Measurements from ENCODE around the gene FAM174C.
"Not testable (repeated sequence)": the region's sequence is repeated elsewhere in the genome, so short reads cannot be mapped to it uniquely, and the experiment has no call there.

Gene FAM174C

DNA sequence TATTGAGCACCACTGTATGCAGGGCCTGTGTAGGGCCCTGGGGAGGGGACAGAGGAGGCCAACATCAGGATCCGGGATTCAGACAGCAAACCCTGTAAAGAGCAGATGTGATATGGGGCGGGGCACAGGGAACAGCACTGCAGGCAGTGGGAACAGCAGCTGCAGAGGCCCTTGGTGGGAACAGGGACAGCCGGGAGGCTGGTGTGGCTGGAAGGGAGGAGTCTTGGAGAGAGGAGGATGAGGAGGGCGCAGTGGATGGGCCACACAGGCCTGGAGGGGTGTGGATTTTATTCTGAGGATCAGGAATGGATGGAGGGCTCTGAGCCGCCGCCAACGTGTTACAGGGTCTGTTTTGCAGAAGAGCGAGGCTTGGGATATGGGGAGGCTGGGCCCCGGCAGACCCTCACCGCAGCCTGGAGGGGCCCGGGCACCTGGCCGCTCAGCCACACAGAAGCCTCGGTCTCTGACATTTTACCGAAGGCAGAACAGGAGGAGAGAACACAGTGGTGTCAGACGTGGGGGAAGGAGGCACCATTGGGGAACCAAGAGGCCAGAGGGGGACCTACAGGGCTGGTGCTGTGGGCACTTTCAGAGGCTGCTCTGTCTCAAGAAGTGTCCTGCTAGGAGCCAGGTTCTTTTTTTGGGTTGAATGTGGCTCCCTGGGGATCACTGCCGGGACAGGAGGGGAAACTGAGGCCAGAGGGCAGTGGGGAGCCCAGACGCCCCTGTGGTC, 17.3 kb downstream of the FAM174C start:
- Mint-ChIP-seq H3K36me3 (ENCODE audit: low read depth) (no peaks in the 10 kb centered on the region), H3K27me3 (peaks cover 77% of the 10 kb centered on the region), H3K27ac (no peak overlapping the region), H3K4me1 (ENCODE audit: low read depth) (peaks cover 13% of the 10 kb centered on the region), H3K4me3 (no peak overlapping the region), H3K9me3 (no peaks in the 10 kb centered on the region)
- intact Hi-C loops (cut with micrococcal nuclease) = no loop called here

DNA sequence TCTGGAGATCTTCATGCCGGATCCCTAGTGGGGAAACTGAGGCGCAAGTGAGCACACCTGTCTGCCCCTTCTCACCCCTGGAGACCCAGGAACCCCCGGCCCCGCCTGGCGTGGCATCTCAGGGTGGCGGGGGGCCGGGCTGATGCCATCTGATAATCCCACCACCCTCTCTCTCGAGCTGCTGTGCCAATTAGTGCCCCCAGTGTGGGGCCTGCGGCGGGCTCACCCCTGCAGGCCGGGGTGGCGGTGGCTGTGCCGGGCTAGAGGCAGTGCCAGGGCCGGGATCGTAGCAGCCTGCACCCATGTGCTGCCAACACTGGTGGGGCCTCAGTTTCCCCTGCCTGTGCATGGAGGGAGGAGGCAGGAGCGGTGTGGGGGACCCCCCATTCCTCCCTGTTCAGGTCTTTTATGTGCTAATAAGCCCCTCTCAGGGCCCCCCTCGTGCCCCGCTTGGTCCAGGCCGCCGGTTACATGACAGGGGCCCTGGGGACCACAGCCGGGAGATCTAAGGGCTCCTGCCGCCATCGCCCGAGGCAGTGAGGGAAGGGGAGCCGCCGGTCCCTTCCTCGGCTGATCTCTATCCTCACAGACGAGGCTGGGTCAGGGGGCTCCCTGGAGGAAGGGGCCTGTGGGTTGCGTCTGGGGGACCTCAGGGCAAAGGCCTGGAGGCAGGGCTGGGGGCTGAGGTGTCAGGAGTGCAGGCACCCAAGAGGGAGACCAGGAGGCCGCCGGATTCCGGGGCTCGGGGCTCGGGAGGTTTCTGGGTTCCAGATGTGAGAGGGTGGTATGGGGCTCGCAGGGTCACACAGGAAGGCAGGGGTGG, 18.7 kb downstream of the FAM174C start:
- Mint-ChIP-seq H3K4me1 (ENCODE audit: low read depth) (peaks cover 13% of the 10 kb centered on the region), H3K27ac (no peak overlapping the region), H3K27me3 (peaks cover 68% of the 10 kb centered on the region), H3K36me3 (ENCODE audit: low read depth) (no peaks in the 10 kb centered on the region), H3K4me3 (no peak overlapping the region), H3K9me3 (no peaks in the 10 kb centered on the region)
- intact Hi-C loops (cut with micrococcal nuclease) = no loop called here

DNA sequence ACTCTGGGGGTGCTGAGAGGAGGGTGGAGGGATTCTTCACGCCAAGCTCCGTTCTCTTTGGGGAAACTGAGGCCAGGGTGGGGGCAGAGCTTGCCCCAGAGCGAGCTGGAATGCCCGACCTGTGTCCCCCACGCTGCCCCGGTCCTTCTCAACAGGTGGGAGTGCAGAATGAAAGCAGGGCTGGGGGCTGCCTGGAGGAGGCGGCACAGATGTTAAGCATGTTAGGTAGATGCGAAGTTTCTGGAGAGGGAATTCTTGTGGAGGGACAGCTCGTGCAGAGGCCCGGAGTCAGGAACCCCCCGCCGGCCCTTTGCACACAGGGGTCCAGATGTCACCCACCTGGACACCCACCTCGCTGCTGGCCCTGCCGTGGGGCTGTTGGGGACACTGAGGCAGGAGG, 19.4 kb downstream of the FAM174C start:
- H3K27ac Mint-ChIP-seq = no peak overlapping the region
- intact Hi-C loops (cut with micrococcal nuclease) = no loop called here
- H3K36me3 Mint-ChIP-seq (ENCODE audit: low read depth) = no peaks in the 10 kb centered on the region
- H3K9me3 Mint-ChIP-seq = no peaks in the 10 kb centered on the region
- peaks cover 63% of the 10 kb centered on the region for H3K27me3 Mint-ChIP-seq
- H3K4me1 Mint-ChIP-seq (ENCODE audit: low read depth) = peaks cover 13% of the 10 kb centered on the region
- H3K4me3 Mint-ChIP-seq = no peak overlapping the region

DNA sequence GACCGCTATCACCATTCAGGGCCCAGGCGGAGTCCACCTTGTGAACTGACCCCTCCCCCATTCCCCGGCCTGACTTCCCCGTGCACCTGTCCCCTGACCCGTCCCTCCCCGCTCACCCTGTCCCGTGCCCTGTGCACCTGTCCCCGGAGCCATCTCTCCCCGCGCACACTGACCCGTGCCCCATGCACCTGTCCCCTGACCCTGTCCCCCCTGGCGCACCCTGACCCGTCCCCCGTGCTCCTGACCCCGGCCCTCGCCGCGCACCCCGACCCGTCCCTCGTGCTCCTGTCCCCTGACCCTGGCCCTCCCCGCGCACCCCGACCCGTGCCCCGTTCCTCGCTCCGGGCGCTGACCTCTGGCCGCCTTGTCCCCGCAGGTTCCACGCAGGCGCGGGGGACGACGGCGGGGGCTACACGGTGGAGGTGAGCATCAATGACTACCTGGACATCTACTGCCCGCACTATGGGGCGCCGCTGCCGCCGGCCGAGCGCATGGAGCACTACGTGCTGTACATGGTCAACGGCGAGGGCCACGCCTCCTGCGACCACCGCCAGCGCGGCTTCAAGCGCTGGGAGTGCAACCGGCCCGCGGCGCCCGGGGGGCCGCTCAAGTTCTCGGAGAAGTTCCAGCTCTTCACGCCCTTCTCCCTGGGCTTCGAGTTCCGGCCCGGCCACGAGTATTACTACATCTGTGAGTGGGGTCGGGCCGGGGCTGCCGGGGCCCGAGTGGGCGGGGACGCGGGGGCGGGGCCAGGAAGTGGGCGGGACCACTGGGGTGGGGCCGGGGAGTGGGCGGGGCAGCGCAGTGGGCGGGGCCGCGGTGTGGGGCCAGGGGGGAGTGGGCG, 20.1 kb downstream of the FAM174C start:
- no peak overlapping the region for H3K4me3 Mint-ChIP-seq
- intact Hi-C loops (cut with micrococcal nuclease) = no loop called here
- H3K27me3 Mint-ChIP-seq = peaks cover 59% of the 10 kb centered on the region
- no peaks in the 10 kb centered on the region for H3K9me3 Mint-ChIP-seq
- no peak overlapping the region for H3K27ac Mint-ChIP-seq
- H3K4me1 Mint-ChIP-seq (ENCODE audit: low read depth) = peaks cover 13% of the 10 kb centered on the region
- no peaks in the 10 kb centered on the region for H3K36me3 Mint-ChIP-seq (ENCODE audit: low read depth)

DNA sequence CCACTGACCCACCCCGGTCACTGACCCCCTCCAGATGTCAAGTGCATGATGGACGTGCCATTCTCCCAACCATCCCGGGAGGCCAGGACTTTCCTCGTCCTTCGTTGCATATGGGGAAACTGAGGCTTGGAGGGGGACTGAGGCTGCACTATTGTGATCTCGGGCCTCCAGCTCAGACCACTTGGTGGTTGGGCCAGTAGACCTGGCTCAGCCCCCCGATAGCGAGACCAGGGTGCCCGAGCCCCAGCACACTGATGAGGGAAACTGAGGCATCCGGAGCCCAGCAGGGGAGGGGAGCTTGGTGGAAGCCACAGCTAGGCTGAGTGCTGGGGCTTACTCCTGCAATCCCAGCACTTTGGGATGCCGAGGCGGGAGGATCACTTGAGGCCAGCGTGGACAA, 20.7 kb downstream of the FAM174C start:
- H3K27ac Mint-ChIP-seq = no peak overlapping the region
- H3K4me3 Mint-ChIP-seq = no peak overlapping the region
- H3K27me3 Mint-ChIP-seq = peaks cover 61% of the 10 kb centered on the region
- H3K4me1 Mint-ChIP-seq (ENCODE audit: low read depth) = peaks cover 13% of the 10 kb centered on the region
- intact Hi-C loops (cut with micrococcal nuclease) = no loop called here
- H3K9me3 Mint-ChIP-seq = no peaks in the 10 kb centered on the region
- no peaks in the 10 kb centered on the region for H3K36me3 Mint-ChIP-seq (ENCODE audit: low read depth)

DNA sequence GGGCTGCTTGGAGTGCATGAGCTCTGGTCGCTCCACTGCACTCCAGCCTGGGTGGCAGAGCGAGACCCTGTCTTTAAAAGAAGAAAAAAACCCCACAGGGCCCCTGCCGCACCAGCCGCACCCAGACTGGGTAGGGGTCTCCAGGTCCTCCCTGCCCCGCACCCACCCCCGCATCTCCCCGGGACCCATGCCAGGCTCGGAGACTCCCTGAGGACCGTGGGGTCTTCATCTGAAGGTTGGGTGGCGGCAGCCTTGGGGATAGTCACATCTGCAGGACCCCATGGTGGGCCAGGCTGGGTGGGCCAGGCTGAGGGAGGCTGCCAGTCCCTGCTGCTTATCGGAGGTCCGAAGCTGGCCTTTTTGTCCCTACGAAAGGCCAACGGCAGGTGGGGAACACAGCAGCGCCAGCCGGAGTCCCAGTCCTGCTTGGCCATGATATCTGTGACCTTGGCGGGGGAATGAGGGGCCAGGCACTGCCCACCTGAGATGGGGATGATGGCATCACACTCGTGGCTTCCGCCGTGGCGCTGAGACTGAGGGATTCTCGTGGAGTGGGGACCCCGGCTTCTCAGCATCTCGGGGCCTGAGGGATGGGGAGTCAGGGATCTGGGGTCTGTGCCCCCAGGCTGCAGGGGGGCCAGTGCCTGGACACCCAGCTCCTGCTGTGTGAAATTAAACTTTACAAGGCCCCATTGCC, 21.4 kb downstream of the FAM174C start:
- no peaks in the 10 kb centered on the region for H3K9me3 Mint-ChIP-seq
- H3K4me3 Mint-ChIP-seq = no peak overlapping the region
- H3K4me1 Mint-ChIP-seq (ENCODE audit: low read depth) = peaks cover 13% of the 10 kb centered on the region
- intact Hi-C loops (cut with micrococcal nuclease) = no loop called here
- H3K27me3 Mint-ChIP-seq = peaks cover 58% of the 10 kb centered on the region
- no peak overlapping the region for H3K27ac Mint-ChIP-seq
- H3K36me3 Mint-ChIP-seq (ENCODE audit: low read depth) = no peaks in the 10 kb centered on the region

DNA sequence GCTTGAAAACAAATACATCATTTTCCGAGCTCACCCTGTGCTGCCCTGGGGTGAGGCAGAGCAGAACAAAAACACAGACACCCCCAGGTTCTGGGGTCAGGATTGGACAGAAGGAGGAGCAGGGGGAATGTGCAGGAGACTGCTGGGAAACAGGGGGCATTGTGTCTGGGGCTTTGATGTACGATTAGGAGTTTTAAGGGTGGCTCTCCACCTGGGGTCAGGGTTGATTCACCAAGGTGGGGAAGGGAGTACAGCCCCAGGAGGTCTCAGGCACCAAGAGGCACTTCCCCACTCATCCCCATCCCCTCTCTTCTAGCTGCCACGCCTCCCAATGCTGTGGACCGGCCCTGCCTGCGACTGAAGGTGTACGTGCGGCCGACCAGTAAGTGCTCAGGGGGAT, 22.9 kb downstream of the FAM174C start:
- intact Hi-C loops (cut with micrococcal nuclease) = no loop called here
- no peak overlapping the region for H3K27ac Mint-ChIP-seq
- H3K9me3 Mint-ChIP-seq = no peaks in the 10 kb centered on the region
- peaks cover 13% of the 10 kb centered on the region for H3K4me1 Mint-ChIP-seq (ENCODE audit: low read depth)
- H3K36me3 Mint-ChIP-seq (ENCODE audit: low read depth) = no peaks in the 10 kb centered on the region
- no peak overlapping the region for H3K4me3 Mint-ChIP-seq
- H3K27me3 Mint-ChIP-seq = peaks cover 48% of the 10 kb centered on the region

DNA sequence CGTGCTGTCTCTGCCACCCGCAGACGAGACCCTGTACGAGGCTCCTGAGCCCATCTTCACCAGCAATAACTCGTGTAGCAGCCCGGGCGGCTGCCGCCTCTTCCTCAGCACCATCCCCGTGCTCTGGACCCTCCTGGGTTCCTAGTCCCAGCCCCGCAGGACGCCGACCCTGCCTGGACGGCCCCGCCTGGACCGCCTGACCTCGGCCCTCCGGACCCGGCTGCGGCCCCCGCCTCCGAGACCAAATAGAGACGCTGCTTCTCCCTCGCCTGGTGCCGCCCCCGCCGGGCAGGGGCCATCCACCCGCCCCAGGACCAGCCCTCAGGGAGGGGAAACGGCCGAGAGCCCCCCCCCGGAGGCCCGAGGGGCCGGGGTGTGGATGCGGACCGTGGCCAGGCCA, 24.5 kb downstream of the FAM174C start:
- H3K36me3 Mint-ChIP-seq (ENCODE audit: low read depth) = no peaks in the 10 kb centered on the region
- H3K27ac Mint-ChIP-seq = no peak overlapping the region
- peaks cover 33% of the 10 kb centered on the region for H3K27me3 Mint-ChIP-seq
- no peak overlapping the region for H3K4me3 Mint-ChIP-seq
- intact Hi-C loops (cut with micrococcal nuclease) = no loop called here
- peaks cover 8% of the 10 kb centered on the region for H3K4me1 Mint-ChIP-seq (ENCODE audit: low read depth)
- H3K9me3 Mint-ChIP-seq = no peaks in the 10 kb centered on the region

DNA sequence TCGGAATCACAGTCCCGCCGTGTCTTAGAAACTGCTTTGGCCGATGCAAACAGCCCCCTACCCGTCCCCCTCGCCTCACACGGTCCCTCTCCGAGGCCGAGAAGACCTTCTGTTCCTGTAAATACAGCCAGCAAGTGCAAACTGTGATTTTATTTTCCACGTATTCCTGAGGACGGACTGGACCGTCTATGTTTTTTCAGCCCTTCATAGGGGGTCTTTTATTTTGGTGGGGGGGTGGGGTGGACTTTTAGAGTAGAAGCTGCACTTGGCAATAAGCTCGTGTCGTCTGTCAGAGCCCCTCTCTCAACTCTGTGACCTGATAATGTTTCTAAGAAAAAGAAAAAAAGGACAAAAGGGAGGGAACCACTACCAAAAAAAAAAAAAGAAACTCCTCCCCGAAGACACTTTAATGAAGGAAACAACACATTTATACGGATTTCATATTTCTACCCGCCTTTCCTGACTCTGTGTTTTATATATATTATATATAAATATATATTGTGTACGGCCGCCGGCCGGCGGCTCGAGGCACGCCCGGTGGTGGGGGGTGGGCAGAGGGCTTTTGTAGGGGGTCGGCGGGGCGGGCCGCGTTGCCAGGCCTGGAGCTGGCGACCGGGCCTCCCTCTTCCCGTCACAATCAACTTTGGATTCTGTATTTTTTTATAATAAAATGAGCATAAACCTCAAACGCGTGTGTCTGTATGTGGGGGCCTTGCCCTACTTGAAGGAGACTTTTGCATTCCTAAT, 25.6 kb downstream of the FAM174C start:
- H3K27ac Mint-ChIP-seq = no peak overlapping the region
- H3K4me3 Mint-ChIP-seq = no peak overlapping the region
- intact Hi-C loops (cut with micrococcal nuclease) = no loop called here
- H3K9me3 Mint-ChIP-seq = no peaks in the 10 kb centered on the region
- H3K36me3 Mint-ChIP-seq (ENCODE audit: low read depth) = no peaks in the 10 kb centered on the region
- H3K27me3 Mint-ChIP-seq = peaks cover 29% of the 10 kb centered on the region
- H3K4me1 Mint-ChIP-seq (ENCODE audit: low read depth) = no peaks in the 10 kb centered on the region

DNA sequence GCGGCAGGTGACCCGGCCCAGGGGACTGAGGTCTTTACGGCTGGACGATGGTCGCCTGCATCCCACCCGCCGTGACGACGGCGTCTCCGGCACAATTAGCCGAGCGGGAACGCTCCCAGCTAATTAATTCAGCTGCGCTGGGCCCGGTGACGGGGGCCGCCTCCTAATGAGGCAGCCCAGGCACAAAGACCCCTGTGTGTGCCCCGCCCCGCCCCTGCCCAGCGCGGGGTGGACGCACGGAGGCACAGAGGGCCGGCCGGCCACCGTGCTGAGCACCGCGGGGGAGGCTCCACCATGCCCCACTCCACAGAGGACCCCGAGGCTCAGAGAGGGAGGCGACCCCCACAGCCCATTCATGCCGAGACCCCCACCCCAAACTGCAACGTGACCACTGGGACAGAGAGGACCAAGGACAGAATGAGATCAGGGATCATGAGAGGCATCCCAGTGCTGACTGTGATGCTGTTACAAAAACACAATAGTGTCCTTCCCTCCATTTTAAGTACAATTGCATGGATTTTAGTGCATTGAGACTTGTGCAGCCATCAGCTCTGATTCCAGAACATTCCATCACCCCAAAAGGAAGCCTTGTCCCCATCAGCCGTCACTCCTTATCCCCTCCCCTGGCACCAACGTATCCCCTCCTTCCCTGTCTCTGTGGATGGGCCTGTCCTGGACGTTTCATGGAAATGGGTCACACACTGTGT, 27.4 kb downstream of the FAM174C start:
- Mint-ChIP-seq H3K27ac (no peak overlapping the region), H3K4me1 (ENCODE audit: low read depth) (no peaks in the 10 kb centered on the region), H3K4me3 (no peak overlapping the region), H3K9me3 (no peaks in the 10 kb centered on the region), H3K36me3 (ENCODE audit: low read depth) (no peaks in the 10 kb centered on the region), H3K27me3 (peaks cover 21% of the 10 kb centered on the region)
- intact Hi-C loops (cut with micrococcal nuclease) = no loop called here

DNA sequence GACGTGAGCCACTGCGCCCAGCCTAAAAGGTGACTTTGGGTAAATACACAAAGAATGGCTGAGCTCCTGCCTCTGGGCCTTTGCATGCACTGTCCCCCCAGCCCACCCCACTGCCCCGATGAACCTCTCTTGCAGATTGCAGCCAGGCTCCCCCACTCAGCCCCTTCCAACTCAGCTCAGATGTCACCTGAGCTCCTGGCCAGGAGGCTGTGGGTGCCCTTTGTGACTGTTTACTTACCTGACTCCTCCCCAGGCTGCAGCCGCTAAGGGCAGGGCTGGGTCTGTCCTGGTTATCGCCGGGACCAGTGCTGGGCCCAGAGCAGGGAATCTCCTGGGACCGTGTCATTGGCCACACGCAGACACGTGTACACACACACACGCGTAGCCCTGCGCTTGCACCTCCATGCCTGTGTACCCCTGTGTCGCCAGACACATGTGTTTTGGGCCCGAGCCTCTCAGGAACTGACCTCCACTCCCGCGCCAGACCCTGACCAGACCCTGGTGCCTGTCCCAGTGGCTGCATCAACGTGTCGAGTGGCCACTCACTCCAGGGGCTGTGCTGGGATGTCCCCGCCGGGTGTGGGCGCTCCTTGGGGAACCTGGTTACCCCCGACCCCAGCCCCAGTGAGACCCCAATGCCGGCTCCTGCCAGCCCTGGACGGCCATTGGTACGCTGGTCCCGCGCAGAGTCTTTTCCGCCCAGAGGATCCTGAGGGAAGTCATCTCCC, 29.0 kb downstream of the FAM174C start:
- intact Hi-C loops (cut with micrococcal nuclease) = no loop called here
- no peaks in the 10 kb centered on the region for H3K36me3 Mint-ChIP-seq (ENCODE audit: low read depth)
- H3K9me3 Mint-ChIP-seq = no peaks in the 10 kb centered on the region
- no peak overlapping the region for H3K4me3 Mint-ChIP-seq
- H3K27ac Mint-ChIP-seq = no peak overlapping the region
- no peaks in the 10 kb centered on the region for H3K4me1 Mint-ChIP-seq (ENCODE audit: low read depth)
- peaks cover 16% of the 10 kb centered on the region for H3K27me3 Mint-ChIP-seq

DNA sequence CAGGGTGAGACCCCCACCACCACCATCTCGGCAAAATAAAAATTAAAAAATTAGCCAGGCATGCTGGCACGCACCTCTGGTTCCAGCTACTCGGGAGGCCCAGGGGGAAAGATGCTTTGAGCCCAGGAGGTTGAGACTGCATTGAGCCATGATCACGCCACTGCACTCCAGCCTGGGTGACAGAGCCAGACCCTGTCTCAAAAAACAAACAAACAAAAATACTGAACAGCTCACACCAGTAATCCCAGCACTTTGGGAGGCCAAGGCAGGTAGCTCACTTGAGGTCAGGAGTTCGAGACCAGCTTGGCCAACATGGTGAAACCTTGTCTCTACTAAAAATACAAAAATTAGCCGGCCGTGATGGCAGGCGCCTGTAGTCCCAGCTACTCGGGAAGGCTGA, 30.0 kb downstream of the FAM174C start:
- intact Hi-C loops (cut with micrococcal nuclease); H3K9me3 Mint-ChIP-seq; H3K27ac Mint-ChIP-seq; H3K4me3 Mint-ChIP-seq; H3K36me3 Mint-ChIP-seq (ENCODE audit: low read depth); H3K4me1 Mint-ChIP-seq (ENCODE audit: low read depth): not testable (repeated sequence)
- peaks cover 17% of the 10 kb centered on the region for H3K27me3 Mint-ChIP-seq
